ENCODE data around the gene EIF4ENIF1. TPM values are rescaled to one million over a fixed set of nuclear protein-coding genes. Genes with fewer than 3 reads are reported as not detected.
A peak's percentile ranks its signal among the peaks of the same experiment; 100 is the strongest.

EIF4ENIF1 gene
- total and polyA plus RNA-seq, 9 of the 15 experiments (the other 6 are each of a cell fraction or from before 2014, with no cell fraction given): 2.5 to 24.9 (median 15.8) TPM

- TF ChIP-seq, protein P1, sequence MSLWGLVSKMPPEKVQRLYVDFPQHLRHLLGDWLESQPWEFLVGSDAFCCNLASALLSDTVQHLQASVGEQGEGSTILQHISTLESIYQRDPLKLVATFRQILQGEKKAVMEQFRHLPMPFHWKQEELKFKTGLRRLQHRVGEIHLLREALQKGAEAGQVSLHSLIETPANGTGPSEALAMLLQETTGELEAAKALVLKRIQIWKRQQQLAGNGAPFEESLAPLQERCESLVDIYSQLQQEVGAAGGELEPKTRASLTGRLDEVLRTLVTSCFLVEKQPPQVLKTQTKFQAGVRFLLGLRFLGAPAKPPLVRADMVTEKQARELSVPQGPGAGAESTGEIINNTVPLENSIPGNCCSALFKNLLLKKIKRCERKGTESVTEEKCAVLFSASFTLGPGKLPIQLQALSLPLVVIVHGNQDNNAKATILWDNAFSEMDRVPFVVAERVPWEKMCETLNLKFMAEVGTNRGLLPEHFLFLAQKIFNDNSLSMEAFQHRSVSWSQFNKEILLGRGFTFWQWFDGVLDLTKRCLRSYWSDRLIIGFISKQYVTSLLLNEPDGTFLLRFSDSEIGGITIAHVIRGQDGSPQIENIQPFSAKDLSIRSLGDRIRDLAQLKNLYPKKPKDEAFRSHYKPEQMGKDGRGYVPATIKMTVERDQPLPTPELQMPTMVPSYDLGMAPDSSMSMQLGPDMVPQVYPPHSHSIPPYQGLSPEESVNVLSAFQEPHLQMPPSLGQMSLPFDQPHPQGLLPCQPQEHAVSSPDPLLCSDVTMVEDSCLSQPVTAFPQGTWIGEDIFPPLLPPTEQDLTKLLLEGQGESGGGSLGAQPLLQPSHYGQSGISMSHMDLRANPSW (CRISPR knock-in tag; IDR thresholded peaks at IDR 0.05): no peak
- no peak for TF ChIP-seq CBFA2T2 (conservative IDR thresholded peaks at IDR 0.05)
- TF ChIP-seq ZBTB2 (IDR thresholded peaks at IDR 0.05): peak; percentile 76
- no peak for TF ChIP-seq ZNF197 (CRISPR knock-in tag; IDR thresholded peaks at IDR 0.05; ENCODE audit: low read depth)
- no peak for TF ChIP-seq ZC3H8 (IDR thresholded peaks at IDR 0.05)
- no peak for TF ChIP-seq MYBL2 (IDR thresholded peaks at IDR 0.05; ENCODE audit: low read depth)
- TF ChIP-seq MYBL2 (CRISPR knock-in tag; IDR thresholded peaks at IDR 0.05; ENCODE audit: borderline replicate concordance): no peak
- TF ChIP-seq KDM2B (CRISPR knock-in tag; IDR thresholded peaks at IDR 0.05): no peak
- TF ChIP-seq NKRF (IDR thresholded peaks at IDR 0.05; ENCODE audit: borderline replicate concordance): peak; percentile 41; the same call in 1 of the 2 replicates
- TF ChIP-seq JUND (IDR thresholded peaks at IDR 0.05; ENCODE audit: borderline replicate concordance, low read depth, low read length): no peak
- TF ChIP-seq JUND (tag; IDR thresholded peaks at IDR 0.05; ENCODE audit: borderline replicate concordance, low read depth, low read length): 0 out of 3 replicates have a peak, but pooled peaks have one; percentile 24
- peak; percentile 68 for TF ChIP-seq ARID4B (CRISPR knock-in tag; IDR thresholded peaks at IDR 0.05)
- TF ChIP-seq FOXA1 (IDR thresholded peaks at IDR 0.05; ENCODE audit: borderline replicate concordance): no peak
- TF ChIP-seq, protein P2, sequence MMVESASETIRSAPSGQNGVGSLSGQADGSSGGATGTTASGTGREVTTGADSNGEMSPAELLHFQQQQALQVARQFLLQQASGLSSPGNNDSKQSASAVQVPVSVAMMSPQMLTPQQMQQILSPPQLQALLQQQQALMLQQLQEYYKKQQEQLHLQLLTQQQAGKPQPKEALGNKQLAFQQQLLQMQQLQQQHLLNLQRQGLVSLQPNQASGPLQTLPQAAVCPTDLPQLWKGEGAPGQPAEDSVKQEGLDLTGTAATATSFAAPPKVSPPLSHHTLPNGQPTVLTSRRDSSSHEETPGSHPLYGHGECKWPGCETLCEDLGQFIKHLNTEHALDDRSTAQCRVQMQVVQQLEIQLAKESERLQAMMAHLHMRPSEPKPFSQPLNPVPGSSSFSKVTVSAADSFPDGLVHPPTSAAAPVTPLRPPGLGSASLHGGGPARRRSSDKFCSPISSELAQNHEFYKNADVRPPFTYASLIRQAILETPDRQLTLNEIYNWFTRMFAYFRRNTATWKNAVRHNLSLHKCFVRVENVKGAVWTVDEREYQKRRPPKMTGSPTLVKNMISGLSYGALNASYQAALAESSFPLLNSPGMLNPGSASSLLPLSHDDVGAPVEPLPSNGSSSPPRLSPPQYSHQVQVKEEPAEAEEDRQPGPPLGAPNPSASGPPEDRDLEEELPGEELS (CRISPR knock-in tag; IDR thresholded peaks at IDR 0.05; ENCODE audit: borderline replicate concordance): no peak
Observed at GRCh38 chr22:31496007-31496734, 6.5 kb upstream of the EIF4ENIF1 start, which contains the start of gene SFI1 (continued).
